HG02885 (cell line): ENCODE data around the gene PALLD.

Experiments used
- ATAC-seq: cut with Tn5 transposase; IDR thresholded peaks from one replicate; pipeline ENCODE4 v1.9.1; 2021; ENCODE audit warnings: mild to moderate bottlenecking; ENCODE audit not compliant: unreplicated experiment, poor library complexity

PALLD gene

GRCh38 chr4:168584321-168584771 is 87.5 kb downstream of the PALLD start:
- peak; percentile 59 for ATAC-seq

DNA sequence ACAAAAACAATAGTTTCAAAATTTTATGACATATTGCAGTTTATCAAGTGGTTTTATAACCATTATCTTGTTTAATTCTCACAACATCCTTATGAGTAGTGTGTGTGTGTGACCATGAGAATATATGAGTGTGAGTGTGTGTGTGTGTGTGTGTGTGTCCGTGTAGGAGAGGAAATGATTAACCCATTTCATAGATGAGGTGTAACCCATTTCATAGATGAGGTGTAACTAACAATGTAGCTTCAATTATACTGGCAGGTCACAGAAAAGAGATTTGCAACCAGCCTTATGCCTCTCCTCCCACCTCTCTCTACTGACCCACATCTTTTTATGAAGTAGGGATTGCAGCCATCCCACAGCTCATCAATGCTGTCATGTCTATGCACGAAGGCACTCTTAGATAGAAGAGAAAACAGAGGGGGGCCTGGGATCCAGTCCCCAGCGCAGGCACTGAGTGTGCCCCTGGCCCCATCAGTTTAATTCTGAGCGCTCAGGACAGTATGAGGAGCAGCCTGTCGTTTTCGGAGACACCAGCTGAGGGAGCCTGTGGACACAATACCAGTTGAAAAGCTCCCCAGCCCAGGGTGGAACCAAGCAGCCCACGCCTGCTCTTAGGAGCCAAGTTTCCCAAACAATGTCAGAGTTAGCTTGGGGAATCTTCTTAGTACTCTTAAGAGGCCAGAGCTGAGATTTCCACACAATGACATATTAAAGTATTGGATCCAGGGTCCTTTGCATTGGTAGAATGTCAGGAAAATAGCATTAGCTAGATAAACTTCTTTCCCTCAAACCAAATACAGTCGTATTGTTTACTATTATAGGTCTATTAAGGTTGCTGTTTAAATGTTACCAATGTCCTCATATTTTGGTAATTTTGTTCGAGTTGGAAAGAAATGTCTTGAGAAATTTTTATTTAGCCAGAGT is 88.6 kb downstream of the PALLD start:
- ATAC-seq, result peak; percentile 94

GRCh38 chr4:168586926-168587325 is 90.1 kb downstream of the PALLD start:
- ATAC-seq, result no peak

GRCh38 chr4:168587411-168588125 is 90.7 kb downstream of the PALLD start:
- ATAC-seq, result no peak

DNA sequence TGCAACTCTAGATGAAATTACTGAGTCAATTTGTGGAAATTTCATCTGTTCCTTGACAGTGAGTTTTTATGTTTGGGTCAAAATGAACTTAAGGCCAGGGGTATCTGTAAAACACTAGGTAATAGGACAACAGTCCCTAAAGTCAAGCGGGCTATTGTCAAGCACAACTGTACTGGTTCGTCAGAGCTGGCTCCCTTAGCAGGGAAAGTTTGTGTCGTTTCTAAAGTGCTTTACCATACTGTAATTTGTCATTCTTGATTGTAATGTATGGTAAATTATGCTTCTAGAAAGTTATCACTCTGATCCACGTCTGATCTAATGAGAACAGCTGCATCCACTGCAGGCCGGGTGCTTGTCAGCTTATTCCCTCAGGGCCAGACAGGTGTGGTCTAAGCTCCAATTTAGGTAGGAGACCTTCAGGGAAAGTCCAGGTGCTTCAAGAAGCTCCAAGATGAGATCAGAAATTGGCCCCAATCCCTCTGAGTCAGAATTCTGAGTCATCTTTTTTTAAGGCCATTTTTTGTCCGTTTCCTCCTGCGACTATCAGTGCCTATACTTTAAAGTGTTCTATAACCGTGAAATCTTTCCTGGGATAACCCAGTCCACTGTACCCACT is 92.2 kb downstream of the PALLD start:
- ATAC-seq, result no peak

GRCh38 chr4:168592676-168593075 is 95.8 kb downstream of the PALLD start:
- ATAC-seq, result no peak

DNA sequence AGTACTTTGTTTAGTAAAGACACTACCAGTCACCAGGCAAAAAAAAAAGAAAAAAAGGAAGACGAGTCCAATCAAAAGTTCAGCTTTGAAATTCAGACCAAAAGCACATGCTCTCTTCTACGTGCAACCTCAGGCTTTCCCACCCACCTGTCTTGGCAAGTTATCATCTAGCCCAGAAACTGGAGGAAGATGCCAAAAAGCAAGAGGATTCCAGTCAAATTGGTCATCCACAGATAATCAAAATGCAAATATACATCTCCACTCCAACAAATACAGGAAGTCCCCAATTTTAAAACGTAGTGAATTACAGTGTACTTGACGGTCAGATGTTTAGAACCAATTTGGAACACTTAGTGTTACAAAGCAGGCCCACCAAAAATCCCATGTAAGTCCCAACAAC is 96.5 kb downstream of the PALLD start:
- no peak for ATAC-seq

- ATAC-seq, result no peak
Observed at GRCh38 chr4:168594121-168594520, 97.3 kb downstream of the PALLD start.

DNA sequence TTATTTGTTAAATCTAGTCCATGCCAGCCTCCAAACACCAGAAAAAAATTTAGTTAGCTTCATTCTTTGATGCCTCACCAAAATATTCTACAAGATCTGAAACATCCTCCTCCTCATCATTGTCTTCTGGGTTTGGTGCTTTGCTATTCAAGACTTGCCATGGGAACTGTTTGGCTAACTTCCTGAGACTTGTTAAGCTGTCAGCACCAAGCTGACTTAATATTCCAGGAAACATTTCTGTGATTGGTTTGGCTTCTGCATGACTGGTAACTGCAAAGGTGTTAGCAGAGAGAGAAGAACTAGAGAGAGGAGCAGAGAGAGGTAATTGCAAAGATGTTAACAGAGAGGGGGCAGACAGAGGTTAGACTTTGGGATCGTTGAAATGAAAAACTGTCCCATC is 101.3 kb downstream of the PALLD start:
- ATAC-seq, result no peak

- no peak for ATAC-seq
Observed at GRCh38 chr4:168600796-168601583, 104.1 kb downstream of the PALLD start.

GRCh38 chr4:168601899-168602298 is 105.0 kb downstream of the PALLD start:
- no peak for ATAC-seq

- ATAC-seq, result no peak
Observed at GRCh38 chr4:168604496-168605373, 107.9 kb downstream of the PALLD start.

- no peak for ATAC-seq
Observed at GRCh38 chr4:168605411-168605810, 108.6 kb downstream of the PALLD start.

DNA sequence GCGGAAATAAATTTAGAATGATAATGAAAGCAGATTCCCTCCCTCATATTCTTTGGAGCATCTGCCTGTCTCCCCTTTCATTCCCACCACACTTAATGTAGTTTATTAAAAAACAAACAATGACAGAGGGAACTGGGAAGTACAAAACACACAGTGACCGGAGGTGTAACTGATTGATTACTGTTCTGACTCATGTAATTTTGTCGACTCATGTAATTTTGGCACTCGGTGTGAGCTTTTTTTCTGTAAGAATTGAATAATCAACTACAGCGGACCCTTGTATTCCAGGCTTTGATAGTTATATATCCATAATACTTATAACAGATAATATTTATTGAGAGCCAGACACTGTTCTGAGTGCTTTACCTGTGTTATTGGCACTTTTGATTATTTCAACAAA is 110.4 kb downstream of the PALLD start:
- ATAC-seq, result no peak

GRCh38 chr4:168608771-168609170 is 111.9 kb downstream of the PALLD start:
- ATAC-seq, result no peak

DNA sequence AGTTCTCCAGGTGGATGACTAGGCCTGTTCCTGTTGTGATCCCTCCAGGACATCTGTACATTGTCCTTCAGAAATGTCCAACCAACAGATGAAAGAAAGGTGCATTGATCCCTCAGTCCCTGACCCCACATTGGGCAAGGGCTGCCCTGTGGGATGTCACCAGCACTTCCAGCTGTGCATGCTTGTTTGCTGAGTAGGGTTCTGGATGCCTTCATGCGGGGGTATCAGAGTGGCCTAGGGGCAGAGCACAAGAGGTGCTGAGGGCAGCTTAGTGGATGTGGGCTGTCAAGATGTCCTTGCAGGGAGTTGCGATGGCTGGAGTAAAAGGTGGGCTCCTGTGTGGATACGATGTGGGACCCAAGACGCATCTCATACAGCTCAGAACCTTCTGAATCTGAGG is 112.5 kb downstream of the PALLD start:
- ATAC-seq, result no peak

DNA sequence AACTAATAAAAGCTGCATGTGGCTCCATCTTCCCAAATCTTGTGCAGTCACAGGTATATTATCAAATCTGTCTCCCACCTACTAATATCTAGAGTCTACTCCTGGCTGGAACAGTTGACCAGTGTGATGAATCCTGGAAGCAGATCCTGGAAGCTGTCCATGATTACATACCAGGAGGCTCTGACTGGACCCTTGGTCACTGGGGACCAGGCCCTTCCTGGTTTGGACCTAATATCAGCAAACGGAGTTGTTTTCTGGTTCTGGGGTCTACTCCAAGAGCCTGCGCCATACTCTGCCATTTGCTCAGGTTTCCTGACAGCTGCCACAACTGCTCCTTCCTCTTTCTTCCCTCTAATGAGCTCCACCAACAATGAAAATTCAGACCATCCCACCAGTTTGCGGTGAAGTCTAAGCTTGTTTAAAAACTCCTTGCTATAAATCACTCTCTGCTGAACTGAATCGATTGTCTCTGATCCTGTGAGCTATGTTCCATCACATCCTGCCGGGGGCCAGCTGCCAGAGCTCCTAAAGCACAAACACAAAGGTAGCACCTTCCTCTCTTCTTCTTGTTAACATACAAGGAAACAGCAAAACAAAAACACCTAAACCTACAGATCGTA is 114.2 kb downstream of the PALLD start:
- no peak for ATAC-seq

- no peak for ATAC-seq
Observed at GRCh38 chr4:168612450-168613135, 115.7 kb downstream of the PALLD start.
